B cell (primary cell): ENCODE measurements around the gene B4GALNT3. TPM values are rescaled to one million over a fixed set of nuclear protein-coding genes. Genes with fewer than 3 reads are reported as not detected.

Source experiments
- ATAC-seq: fragments of 200-7000 bp; cut with Tn5 transposase; one replicate; pipeline ENCODE4 v1.10.0; 2021; ENCODE audit warnings: low read depth, mild to moderate bottlenecking, moderate number of reproducible peaks, moderate library complexity
- CTCF ChIA-PET: fragments of 350-600 bp; sonication (Branson Sonifier 250); formaldehyde crosslinking; loops from one replicate; lab custom pipeline; 2021; ENCODE audit warnings: antibody characterized with exemption, inconsistent platforms; lab: Charles Lee
- POLR2A ChIA-PET: fragments of 350-600 bp; sonication (Branson Sonifier 250); formaldehyde crosslinking; loops from one replicate; lab custom pipeline; 2021; ENCODE audit warnings: antibody characterized with exemption; lab: Charles Lee
- DNase-seq: peaks from one replicate; pipeline ENCODE4 v3.0.0; 2013
- H2AFZ ChIP-seq: 2 replicates; pipeline ENCODE4 v1.6.1; 2012; ENCODE audit warnings: mild to moderate bottlenecking, low read depth, low read length; ENCODE audit not compliant: insufficient read depth, poor library complexity, severe bottlenecking
- H3K27ac ChIP-seq, 2 donors: 1 replicate in 1 of 2; 2 replicates in 1 of 2; pipeline ENCODE4 v1.5.1; 2012 to 2013; ENCODE audit warnings: low read length in 2 of 2, mild to moderate bottlenecking in 2 of 2, moderate library complexity in 1 of 2
- H3K27me3 ChIP-seq, 4 experiments: fragments of 200-600 bp in 1 of 4; sonication (generic) in 1 of 4; replicated peaks in 1 of 4; 1 replicate in 2 of 4; 2 replicates in 2 of 4; pipeline versions ENCODE4 v1.6.1 to v1.7.0; 2013 to 2016; ENCODE audit warnings: low read length in 3 of 4, mild to moderate bottlenecking in 2 of 4, mixed read lengths in 1 of 4, moderate library complexity in 1 of 4; ENCODE audit not compliant: insufficient read depth in 4 of 4, control insufficient read depth in 3 of 4; ENCODE audit errors: control extremely low read depth in 1 of 4
- H3K36me3 ChIP-seq, 2 experiments: replicated peaks in 1 of 2; 1 replicate in 1 of 2; 2 replicates in 1 of 2; pipeline versions ENCODE4 v1.6.1 to v1.7.1; 2013; ENCODE audit warnings: low read length in 1 of 2; ENCODE audit not compliant: insufficient read depth in 2 of 2, control insufficient read depth in 1 of 2; ENCODE audit errors: control extremely low read depth in 1 of 2, extremely low read depth in 1 of 2
- H3K4me1 ChIP-seq, 2 donors: fragments of 200-600 bp in 1 of 2; sonication (generic) in 1 of 2; 1 replicate in 1 of 2; 2 replicates in 1 of 2; pipeline versions ENCODE4 v1.5.1 to v1.6.1; 2013 to 2017; ENCODE audit warnings: low read length in 2 of 2; ENCODE audit not compliant: control insufficient read depth in 2 of 2, insufficient read depth in 2 of 2
- H3K4me2 ChIP-seq: replicated peaks from 2 replicates; pipeline ENCODE3; 2012; ENCODE audit warnings: mild to moderate bottlenecking, low read depth, low read length; ENCODE audit not compliant: poor library complexity, severe bottlenecking
- H3K4me3 ChIP-seq, 5 experiments: fragments of 200-600 bp in 1 of 5; sonication (generic) in 1 of 5; 1 replicate in 3 of 5; 2 replicates in 2 of 5; pipeline versions ENCODE4 v1.5.1 to v1.7.0; 2011 to 2016; ENCODE audit warnings: low read length in 4 of 5, mild to moderate bottlenecking in 4 of 5, low read depth in 2 of 5, control low read depth in 1 of 5, moderate library complexity in 1 of 5; ENCODE audit not compliant: insufficient read depth in 1 of 5; ENCODE audit errors: control extremely low read depth in 1 of 5, extremely low read depth in 1 of 5
- H3K79me2 ChIP-seq: fragments of 200-600 bp; sonication (generic); one replicate; pipeline ENCODE4 v1.6.0; 2016; ENCODE audit warnings: low read length; ENCODE audit not compliant: control insufficient read depth, insufficient read depth
- H3K9ac ChIP-seq: fragments of 200-600 bp; sonication (generic); 2 replicates; pipeline ENCODE4 v1.6.1; 2017; ENCODE audit warnings: mild to moderate bottlenecking, low read length, moderate library complexity
- H3K9me3 ChIP-seq, 3 donors: one replicate each; pipeline versions ENCODE4 v1.6.1 to v1.7.1; 2013; ENCODE audit warnings: low read length in 2 of 3; ENCODE audit not compliant: control insufficient read depth in 2 of 3, insufficient read depth in 1 of 3; ENCODE audit errors: control extremely low read depth in 1 of 3
- H4K20me1 ChIP-seq: 2 replicates; pipeline ENCODE4 v1.6.0; 2012; ENCODE audit warnings: mild to moderate bottlenecking, low read length; ENCODE audit not compliant: insufficient read depth, control insufficient read depth, poor library complexity, severe bottlenecking
- H3K27ac Mint-ChIP-seq: one replicate; pipeline ENCODE4 v1.8.0; 2021; ENCODE audit warnings: mixed read lengths
- H3K27me3 Mint-ChIP-seq: one replicate; pipeline ENCODE4 v1.8.0; 2021; ENCODE audit warnings: mixed read lengths
- H3K4me1 Mint-ChIP-seq: one replicate; pipeline ENCODE4 v1.8.0; 2021; ENCODE audit warnings: mixed read lengths
- H3K4me3 Mint-ChIP-seq: one replicate; pipeline ENCODE4 v1.8.0; 2021; ENCODE audit warnings: mixed read lengths
- H3K9me3 Mint-ChIP-seq: one replicate; pipeline ENCODE4 v1.8.0; 2022; ENCODE audit warnings: mixed read lengths; ENCODE audit not compliant: insufficient read depth
- EZH2 ChIP-seq: IDR thresholded peaks from 2 replicates; pipeline ENCODE4 v1.6.1; 2012; ENCODE audit warnings: borderline replicate concordance, low read depth, mild to moderate bottlenecking, moderate library complexity, low read length; ENCODE audit not compliant: insufficient read depth, poor library complexity, severe bottlenecking
- WGBS: methylation state at CpG from one replicate; pipeline ENCODE4 v1.1.5; 2013; ENCODE audit warnings: missing lambda C conversion rate; ENCODE audit not compliant: insufficient coverage; 5-methylcytosine and 5-hydroxymethylcytosine counted together
- intact Hi-C: fragments of 100-400 bp; cut with micrococcal nuclease; formaldehyde crosslinking; loops from one replicate; pipeline ENCODE4 v1.10.0; 2022
- polyA plus RNA-seq: library from polyadenylated mRNA; depleted of rRNA; stranded (reverse); fragments of >200 nt; gene quantifications from 2 replicates; pipeline ENCODE4 v1.2.3, GENCODE V29; 2012
- total RNA-seq, 2 donors: library from RNA; stranded (reverse); fragments of 120-200 nt in 1 of 2; gene quantifications; 1 replicate in 1 of 2; 2 replicates in 1 of 2; pipeline versions ENCODE4 v1.2.3 to v1.2.4, GENCODE V29; 2013 to 2022
- TF ChIP-seq, protein P1 (sequence below): fragments of 200-600 bp; IDR thresholded peaks from one replicate; pipeline ENCODE4 v1.8.0; 2022; ENCODE audit warnings: antibody characterized with exemption, mild to moderate bottlenecking

The B4GALNT3 gene
- total and polyA plus RNA-seq, 2 donors (not counting 1 experiment from before 2014, with no cell fraction given), result 0.25 TPM; not detected in 1

DNA sequence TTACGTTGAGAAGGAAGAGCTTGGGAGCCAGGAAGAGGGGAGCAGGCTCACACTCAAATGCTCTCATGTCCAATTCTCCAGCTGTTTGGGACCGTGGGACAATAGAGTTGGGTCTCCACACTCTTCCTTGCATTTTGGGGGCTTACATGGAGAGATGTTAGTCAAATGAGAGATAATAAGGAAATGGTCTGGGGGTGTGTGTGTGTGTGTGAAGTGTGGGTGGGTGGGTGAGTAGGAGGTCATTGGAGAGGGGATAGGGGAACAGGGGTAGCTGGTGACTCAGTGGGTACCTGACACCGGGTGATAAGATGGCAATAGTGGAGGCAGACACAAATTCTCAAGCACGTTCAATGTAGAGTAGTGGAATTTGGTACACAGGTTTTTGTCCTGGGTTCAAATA is 68.0 kb downstream of the B4GALNT3 start:
- H3K27ac ChIP-seq, result no peak overlapping the region
- no peak overlapping the region for H3K4me3 Mint-ChIP-seq
- peaks cover 0 to 22% (median 9%) of the 10 kb centered on the region in 3 donors for H3K9me3 ChIP-seq
- H3K4me3 ChIP-seq, result no peak overlapping the region
- peaks cover 14% of the 10 kb centered on the region for H3K27me3 Mint-ChIP-seq
- no peak overlapping the region for H2AFZ ChIP-seq
- no peaks in the 10 kb centered on the region for H3K79me2 ChIP-seq
- H3K9ac ChIP-seq, result no peak overlapping the region
- peaks cover 7% of the 10 kb centered on the region for H3K9me3 Mint-ChIP-seq
- ChIA-PET CTCF (no interaction called here), POLR2A (no interaction called here)
- ATAC-seq (no peak), DNase-seq (no peak)
- no peaks in the 10 kb centered on the region for H3K4me1 Mint-ChIP-seq
- H3K4me1 ChIP-seq, result no peaks in the 10 kb centered on the region
- no peak for TF ChIP-seq EZH2
- TF ChIP-seq, protein P1, sequence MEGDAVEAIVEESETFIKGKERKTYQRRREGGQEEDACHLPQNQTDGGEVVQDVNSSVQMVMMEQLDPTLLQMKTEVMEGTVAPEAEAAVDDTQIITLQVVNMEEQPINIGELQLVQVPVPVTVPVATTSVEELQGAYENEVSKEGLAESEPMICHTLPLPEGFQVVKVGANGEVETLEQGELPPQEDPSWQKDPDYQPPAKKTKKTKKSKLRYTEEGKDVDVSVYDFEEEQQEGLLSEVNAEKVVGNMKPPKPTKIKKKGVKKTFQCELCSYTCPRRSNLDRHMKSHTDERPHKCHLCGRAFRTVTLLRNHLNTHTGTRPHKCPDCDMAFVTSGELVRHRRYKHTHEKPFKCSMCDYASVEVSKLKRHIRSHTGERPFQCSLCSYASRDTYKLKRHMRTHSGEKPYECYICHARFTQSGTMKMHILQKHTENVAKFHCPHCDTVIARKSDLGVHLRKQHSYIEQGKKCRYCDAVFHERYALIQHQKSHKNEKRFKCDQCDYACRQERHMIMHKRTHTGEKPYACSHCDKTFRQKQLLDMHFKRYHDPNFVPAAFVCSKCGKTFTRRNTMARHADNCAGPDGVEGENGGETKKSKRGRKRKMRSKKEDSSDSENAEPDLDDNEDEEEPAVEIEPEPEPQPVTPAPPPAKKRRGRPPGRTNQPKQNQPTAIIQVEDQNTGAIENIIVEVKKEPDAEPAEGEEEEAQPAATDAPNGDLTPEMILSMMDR, result no peak
- peaks cover 0 to 3% (median 0%) of the 10 kb centered on the region in 4 experiments for H3K27me3 ChIP-seq
- intact Hi-C loops, result no loop called here
- H3K4me2 ChIP-seq, result no peak overlapping the region
- no peaks in the 10 kb centered on the region for H3K36me3 ChIP-seq
- H3K27ac Mint-ChIP-seq, result no peak overlapping the region
- H4K20me1 ChIP-seq, result no peaks in the 10 kb centered on the region
- WGBS, result 86% methylated on average over 4 of the region's 4 CpGs

DNA sequence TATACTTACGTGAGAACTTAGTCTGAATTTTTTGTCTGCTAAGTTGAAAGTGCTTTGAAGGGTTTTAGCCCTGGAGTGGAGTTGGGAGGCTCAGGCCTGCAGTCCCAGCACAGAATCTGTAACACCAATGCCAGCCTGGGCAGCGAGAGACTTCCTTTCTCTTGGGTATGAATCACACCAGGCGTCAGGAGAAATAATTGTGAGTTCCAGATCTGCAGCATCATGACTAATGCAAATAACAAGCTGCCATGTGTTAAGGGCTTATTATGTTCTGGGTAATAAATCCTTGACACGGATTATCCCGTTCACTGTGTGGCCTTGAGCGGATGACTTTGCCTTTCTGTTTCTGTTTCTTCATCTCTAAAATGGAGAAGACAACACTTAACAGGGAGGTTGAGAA is 70.6 kb downstream of the B4GALNT3 start:
- Histone ChIP-seq H2AFZ (no peak overlapping the region), H4K20me1 (no peaks in the 10 kb centered on the region), H3K36me3 (no peaks in the 10 kb centered on the region), H3K27ac (no peak overlapping the region), H3K79me2 (no peaks in the 10 kb centered on the region), H3K27me3 (peaks cover 0 to 3% (median 0%) of the 10 kb centered on the region in 4 experiments), H3K9me3 (peaks cover 0 to 29% (median 9%) of the 10 kb centered on the region in 3 donors), H3K4me3 (no peak overlapping the region), H3K4me1 (no peaks in the 10 kb centered on the region), H3K9ac (no peak overlapping the region), H3K4me2 (no peak overlapping the region)
- Mint-ChIP-seq H3K27me3 (peaks cover 14% of the 10 kb centered on the region), H3K4me3 (no peak overlapping the region), H3K27ac (no peak overlapping the region), H3K9me3 (peaks cover 7% of the 10 kb centered on the region), H3K4me1 (no peaks in the 10 kb centered on the region)
- CTCF ChIA-PET, result interaction anchor here (0.7 kb wide), 1 partner anchor 77 kb away, joined by 3 read pairs; no protein-coding TSS in a partner anchor
- DNase-seq, result no peak
- intact Hi-C loops, result no loop called here
- POLR2A ChIA-PET, result no interaction called here
- TF ChIP-seq, protein P1, result no peak
- TF ChIP-seq EZH2, result no peak
- no peak for ATAC-seq
- 82% methylated on average over 2 of the region's 6 CpGs for WGBS
